GM18517 (cell line): ENCODE data around the gene FRMD5.

ENCODE experiments used
- ATAC-seq: cut with Tn5 transposase; IDR thresholded peaks from one replicate; pipeline ENCODE4 v1.9.1; 2021; ENCODE audit warnings: mild to moderate bottlenecking, moderate library complexity; ENCODE audit not compliant: unreplicated experiment

Gene FRMD5

DNA sequence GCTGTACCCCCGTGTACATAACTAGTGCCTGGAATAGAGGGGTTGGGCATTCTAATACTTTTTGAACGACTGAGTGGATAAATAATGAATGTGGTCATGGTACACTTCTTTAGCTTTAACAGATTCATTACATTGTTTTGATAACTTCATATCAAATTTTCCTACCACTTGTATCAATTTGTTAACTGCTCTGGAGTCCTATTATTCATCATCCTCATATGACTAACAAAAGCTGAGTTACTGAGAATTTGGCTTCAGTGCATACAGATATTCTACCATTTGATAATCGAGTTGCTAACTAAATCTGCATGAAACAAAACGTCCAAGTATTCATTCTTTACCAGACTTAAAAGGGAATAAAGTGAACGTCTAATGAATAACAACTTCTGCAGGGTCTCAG, 31.7 kb downstream of the FRMD5 start:
- ATAC-seq = no peak

DNA sequence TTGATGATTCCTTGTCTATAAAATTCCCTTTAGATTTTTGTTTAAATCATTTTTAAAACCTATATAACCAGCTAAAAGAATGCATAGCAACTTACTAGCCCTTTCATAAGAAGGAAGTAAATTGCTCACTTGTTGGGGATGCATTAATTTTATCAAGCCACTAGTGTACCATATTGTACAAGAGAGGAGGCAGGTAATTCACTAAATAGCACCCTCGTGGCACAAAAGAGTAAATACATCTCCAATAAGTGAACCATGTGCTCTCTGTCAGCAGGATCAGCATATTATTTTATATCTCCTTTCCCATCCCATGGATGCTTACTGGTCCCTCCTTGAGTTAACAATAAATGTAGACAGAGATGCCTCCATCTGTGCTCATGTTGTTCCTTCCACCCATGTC, 34.3 kb downstream of the FRMD5 start:
- ATAC-seq = no peak

GRCh38 chr15:44159492-44159891, 35.6 kb downstream of the FRMD5 start:
- no peak for ATAC-seq

GRCh38 chr15:44158111-44158510, 37.0 kb downstream of the FRMD5 start:
- ATAC-seq = no peak

DNA sequence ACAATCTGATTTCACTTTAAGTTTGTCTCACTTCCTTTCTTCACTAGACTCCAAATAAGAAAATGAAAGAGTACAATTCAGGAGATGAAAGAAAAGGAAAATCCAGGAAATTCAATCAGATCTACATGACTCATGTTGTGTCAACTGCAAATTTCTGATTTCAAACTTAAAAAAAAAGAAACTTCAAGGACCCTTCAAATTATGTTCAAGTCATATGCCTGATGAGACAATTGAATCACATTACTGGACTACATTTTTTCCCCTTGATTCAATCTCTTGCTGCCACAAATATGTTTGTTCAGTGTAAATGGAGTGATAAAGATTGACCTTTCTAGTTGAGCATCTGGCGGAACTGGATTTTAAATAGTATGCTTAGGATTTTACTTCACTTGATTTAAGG, 37.4 kb downstream of the FRMD5 start:
- no peak for ATAC-seq

- no peak for ATAC-seq
Observed at GRCh38 chr15:44153352-44153751, 41.7 kb downstream of the FRMD5 start.

DNA sequence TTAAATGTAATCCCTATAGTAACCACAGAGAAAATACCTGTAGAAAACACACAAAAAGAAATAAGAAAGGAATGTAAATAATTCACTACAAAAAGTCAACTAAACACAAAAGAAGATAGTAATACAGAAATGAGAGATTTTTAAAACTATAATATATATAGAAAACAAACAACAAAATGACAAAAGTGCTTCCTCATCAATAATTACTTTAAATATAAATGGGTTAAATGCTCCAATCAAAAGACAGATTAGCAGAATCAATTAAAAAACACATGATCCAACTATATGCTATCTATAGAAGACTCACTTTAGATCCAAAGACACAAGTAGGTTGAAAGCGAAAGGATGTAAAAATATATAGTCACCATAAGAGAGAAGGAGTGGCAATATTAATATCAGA, 45.8 kb downstream of the FRMD5 start:
- no peak for ATAC-seq

DNA sequence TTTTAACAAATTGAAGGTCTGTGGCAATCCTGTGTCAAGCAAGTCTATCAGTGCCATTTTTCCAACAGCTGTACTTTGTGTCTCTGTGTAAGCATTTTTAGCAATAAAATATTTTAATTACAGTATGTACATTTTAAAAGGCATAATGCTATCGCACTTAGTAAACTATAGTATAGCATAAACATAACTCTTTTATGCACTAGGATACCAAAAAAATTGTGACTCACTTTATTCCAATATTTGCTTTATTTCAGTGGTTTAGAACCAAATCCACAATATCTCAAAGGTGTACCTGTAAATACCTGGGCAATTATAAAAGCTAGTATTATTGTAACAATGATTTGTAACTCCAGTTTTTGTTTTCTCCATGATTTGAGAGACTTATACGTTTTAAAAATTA, 46.5 kb downstream of the FRMD5 start:
- no peak for ATAC-seq

DNA sequence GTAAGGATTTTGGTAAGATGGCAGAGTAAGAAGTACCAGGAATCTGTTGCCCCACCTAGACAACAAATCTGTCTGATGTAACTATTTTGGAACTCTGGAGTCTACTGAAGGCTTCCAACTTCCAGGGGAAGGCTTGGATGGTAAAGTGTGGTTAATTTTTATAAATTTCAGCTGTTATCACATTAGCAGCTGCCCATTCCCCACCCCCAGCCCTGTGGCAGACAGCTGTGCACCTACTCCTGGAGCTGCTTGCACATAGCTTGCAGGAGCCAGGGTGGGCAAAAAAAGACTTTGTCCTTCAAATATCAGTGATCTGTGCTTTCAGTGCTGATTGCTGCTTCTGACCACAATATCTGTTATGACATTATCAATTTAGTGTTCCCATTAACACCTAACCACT, 47.4 kb downstream of the FRMD5 start:
- no peak for ATAC-seq

DNA sequence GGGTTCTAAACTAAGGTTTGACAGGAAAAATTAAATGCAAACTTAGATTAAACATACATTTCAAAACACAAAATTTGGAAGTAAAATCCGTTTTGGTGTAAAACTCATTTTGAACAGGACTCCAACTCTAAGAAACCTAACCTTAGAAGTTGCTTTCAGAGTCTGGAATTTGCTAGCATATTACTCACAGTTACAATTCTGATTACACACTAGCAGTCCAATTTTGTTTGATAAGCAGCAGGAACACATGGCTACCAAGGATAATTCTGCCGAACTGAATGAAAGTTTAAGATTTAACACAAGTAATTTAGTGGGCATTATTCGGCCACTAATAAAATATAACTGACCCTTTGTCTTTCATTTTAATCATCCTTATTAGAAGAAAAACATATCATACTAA, 49.6 kb downstream of the FRMD5 start:
- ATAC-seq = no peak

GRCh38 chr15:44144992-44145391, 50.1 kb downstream of the FRMD5 start:
- ATAC-seq = no peak

GRCh38 chr15:44144184-44144583, 50.9 kb downstream of the FRMD5 start:
- ATAC-seq = no peak

DNA sequence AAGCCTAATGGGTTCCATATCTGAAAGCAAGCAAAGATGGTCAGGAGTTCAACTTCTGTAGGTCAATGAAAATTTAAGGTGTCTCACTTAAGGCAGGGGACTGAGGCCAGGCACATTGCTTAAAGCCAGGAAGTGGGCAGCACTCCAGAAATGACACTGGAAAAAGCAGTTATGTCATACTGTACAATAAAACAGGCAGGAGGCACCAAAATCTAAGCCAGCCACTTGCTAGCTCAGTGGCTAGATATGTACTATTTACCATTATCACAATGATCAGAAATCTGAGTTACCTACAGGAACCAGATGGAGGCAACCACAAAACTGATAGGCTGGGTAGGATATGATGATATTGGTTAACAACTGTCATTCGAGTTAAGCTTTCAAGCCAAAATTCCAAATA, 57.3 kb downstream of the FRMD5 start:
- no peak for ATAC-seq

DNA sequence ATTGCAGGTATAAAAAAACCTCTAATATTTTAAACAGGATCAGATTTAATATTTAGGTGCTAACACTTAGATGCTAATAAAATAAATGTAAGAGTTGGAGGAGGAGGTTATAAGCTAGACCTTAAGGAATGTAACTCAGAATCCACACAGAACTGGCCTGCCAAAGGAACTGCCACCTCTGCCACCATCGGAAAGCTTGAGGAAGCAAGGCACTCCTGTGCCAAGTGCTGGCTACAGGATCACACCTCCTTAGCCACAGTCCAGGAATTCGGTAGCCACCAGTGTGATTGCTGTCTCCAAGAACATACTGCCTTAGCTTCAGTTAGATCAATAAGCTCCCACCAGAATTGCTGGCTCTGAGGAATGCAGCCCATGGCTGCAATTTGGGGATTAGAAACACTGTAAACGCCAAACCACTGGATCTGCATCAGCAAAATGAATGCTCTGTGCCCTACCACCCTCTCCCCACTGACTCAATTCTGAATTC, 58.0 kb downstream of the FRMD5 start:
- ATAC-seq = no peak

- no peak for ATAC-seq
Observed at GRCh38 chr15:44132057-44132456, 63.0 kb downstream of the FRMD5 start.

DNA sequence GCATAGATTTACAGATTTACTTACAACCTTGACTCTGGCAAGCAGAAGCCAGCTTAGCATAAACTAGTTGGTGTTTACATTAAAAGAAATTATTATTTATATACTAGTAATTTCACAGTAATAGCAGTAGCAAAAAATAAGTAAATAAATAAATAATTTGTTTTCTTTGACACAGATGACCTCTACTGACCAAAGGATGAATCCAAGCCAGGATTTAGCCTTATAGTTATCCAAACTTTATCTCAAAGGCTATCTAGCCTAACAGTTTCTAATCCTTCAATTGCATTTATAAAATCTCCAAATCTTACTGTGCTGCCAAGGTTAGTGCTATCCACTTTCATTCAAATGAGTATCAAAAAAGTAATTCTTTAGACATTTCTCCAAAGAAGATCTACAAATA, 64.3 kb downstream of the FRMD5 start:
- no peak for ATAC-seq

- no peak for ATAC-seq
Observed at GRCh38 chr15:44129911-44130310, 65.2 kb downstream of the FRMD5 start.

DNA sequence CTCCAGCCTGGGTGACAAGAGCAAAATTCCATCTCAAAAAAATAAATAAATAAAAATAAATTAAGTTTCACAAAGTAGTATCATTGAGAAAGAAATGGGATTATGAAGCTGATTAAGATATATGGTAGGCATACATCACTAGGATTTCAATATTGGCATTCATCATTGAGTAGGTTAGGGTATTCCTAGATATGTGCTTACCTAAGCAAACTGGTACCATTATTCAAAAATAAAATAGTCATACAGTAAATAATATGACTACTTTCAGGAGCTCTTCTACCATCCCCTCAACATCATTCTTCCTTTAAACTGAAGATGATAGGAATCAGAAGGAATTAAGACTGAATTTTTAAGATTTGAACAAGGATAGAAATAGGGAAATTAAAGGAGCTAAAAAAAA, 66.6 kb downstream of the FRMD5 start:
- ATAC-seq = no peak

DNA sequence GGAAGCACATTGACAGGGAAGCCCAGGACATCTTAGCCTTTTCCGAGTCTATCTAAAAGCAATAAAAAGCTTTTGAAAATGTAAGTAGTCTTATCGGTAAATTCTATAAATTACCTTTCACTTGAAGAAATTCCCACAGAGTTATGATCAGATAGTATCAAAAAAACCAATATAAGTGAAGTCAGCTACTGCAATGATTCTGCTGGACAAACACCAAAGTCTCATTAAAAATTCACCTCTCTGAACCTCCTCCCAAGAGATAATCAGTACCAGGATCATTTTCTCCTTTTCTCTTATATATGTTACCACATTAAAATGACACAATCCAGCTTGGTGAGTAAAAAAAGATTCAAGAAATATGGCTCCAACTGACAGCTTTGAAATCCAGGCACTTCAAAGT, 69.2 kb downstream of the FRMD5 start:
- ATAC-seq = no peak

DNA sequence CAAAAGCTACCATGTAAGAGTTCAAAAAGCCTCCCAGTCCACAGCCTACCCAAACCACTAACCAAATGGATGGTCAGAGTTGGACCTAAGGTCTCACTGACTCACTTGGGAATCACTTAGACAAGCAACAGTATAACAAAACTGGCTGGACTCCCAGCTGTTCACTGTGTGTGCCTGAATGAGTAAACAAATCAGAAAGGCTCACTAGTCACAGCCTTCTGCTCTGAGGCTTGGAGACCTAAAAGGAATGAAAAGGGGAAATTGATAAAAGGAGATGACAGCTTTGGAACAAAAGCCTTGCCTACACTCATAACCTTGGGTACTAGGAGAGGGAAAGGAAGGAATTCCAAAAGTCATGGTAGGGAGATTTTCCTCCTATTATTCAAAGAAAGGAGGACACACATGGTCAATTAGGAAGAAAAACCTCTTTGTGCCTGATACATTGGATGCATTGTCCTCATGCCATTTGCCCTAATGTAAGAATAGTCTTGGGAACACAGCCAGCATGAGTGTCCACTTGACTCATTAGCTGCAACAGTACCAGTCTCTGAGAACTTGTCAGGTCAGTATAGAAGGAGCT, 92.3 kb downstream of the FRMD5 start:
- no peak for ATAC-seq

- no peak for ATAC-seq
Observed at GRCh38 chr15:44101944-44102343, 93.1 kb downstream of the FRMD5 start.

DNA sequence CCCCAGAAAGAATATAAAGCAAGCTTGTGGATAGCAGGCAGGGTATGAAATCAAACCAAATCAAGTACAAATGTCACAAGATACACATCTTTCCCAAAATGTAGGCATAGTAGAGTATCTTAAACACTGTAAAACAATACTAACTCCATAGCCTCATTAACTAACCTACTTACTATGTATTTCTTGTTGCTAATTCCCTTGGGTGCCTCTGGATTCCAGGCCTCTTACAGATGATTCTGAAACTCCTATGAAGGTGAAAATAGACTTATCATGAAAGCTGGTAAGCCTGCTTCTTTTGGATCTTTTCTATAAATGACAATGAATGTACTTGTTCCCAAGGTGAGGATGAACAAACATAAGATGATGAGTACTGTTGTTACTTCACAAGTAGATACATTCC, 93.8 kb downstream of the FRMD5 start:
- no peak for ATAC-seq

GRCh38 chr15:44099671-44100070, 95.4 kb downstream of the FRMD5 start:
- ATAC-seq = no peak

DNA sequence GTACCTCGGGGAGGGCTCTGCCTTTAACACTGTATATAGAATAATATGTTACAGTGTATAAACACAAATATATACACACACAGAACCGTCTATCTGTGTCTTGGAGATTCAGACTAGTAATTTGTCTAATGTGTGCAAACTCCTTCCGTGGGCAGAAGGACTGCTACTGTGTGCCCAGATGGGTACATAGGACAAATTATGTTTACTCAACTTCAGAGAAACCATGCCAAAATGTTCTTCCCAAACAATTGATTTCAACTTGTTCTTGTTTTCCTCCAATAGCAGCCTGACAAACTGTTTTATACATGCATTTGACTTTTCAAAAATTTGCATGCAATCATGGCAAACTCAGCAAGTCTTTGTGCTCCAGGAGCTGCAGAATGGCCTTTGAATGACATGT, 97.5 kb downstream of the FRMD5 start:
- ATAC-seq = no peak
